ENCODE data around the gene COG8.

COG8 gene

DNA sequence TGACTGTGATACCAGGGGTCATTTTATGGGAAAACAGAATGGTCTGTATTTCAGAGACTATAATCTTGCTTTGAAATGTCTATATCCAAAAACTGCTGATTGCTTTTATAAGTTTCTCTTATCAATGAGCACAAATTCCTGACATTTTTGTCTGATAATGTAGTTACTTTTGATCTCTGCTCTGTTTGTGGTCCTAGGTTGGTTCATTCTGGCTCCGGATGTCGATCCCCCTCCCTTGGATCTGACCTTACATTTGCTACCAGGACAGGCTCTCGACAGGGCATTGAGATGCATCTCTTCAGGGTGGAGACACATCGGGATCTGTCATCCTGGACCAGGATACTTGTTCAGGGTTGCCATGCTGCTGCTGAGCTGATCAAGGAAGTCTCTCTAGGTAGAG, 55.5 kb downstream of the COG8 start:
- DNase-seq, result no peak

DNA sequence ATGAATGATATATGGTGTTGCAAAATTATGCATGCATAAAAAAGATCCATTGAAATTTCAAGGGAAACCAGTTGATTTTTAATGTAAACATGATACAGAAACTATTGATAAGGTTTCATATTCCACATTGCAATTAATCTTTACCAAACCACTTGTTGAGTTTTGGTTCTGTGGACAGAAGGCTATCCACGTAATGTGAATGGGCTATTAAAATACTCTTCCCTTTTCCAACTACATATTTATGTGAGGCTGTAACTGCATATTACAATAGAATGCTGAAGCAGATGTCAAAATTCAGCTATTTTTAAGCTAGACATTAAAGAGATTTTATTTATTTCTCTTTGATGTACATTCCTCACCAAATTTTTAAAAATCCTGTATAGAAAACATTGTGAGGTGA, 62.0 kb downstream of the COG8 start:
- DNase-seq, result no peak
